ENCODE data around the gene IL16.

IL16 gene

GRCh38 chr15:81278306-81279029 is 81.8 kb downstream of the IL16 start:
- DNase-seq: no peak

- peak; percentile 77 for DNase-seq
Observed at GRCh38 chr15:81279621-81280485, 83.2 kb downstream of the IL16 start.

GRCh38 chr15:81280696-81281455 is 84.2 kb downstream of the IL16 start:
- no peak for DNase-seq

- no peak for DNase-seq
Observed at GRCh38 chr15:81281456-81281735, 84.7 kb downstream of the IL16 start.

GRCh38 chr15:81281766-81282605 is 85.3 kb downstream of the IL16 start:
- DNase-seq: no peak

- no peak for DNase-seq
Observed at GRCh38 chr15:81282606-81282895, 85.9 kb downstream of the IL16 start.

- DNase-seq: no peak
Observed at GRCh38 chr15:81282911-81283310, 86.2 kb downstream of the IL16 start.

GRCh38 chr15:81284256-81285031 is 87.8 kb downstream of the IL16 start:
- no peak for DNase-seq

GRCh38 chr15:81285461-81285860 is 88.8 kb downstream of the IL16 start:
- no peak for DNase-seq

- DNase-seq: no peak
Observed at GRCh38 chr15:81286621-81287121, 90.0 kb downstream of the IL16 start.

- DNase-seq: no peak
Observed at GRCh38 chr15:81288040-81288439, 91.4 kb downstream of the IL16 start.

GRCh38 chr15:81288616-81289015 is 91.9 kb downstream of the IL16 start:
- no peak for DNase-seq

- no peak for DNase-seq
Observed at GRCh38 chr15:81289910-81290309, 93.2 kb downstream of the IL16 start.

- DNase-seq: no peak
Observed at GRCh38 chr15:81291916-81292522, 95.3 kb downstream of the IL16 start.

GRCh38 chr15:81292523-81293001 is 95.9 kb downstream of the IL16 start:
- no peak for DNase-seq

- no peak for DNase-seq
Observed at GRCh38 chr15:81293728-81294515, 97.2 kb downstream of the IL16 start.

- no peak for DNase-seq
Observed at GRCh38 chr15:81294516-81294880, 97.8 kb downstream of the IL16 start.

GRCh38 chr15:81295486-81296121 is 98.9 kb downstream of the IL16 start:
- DNase-seq: no peak

- DNase-seq: no peak
Observed at GRCh38 chr15:81296186-81296585, 99.5 kb downstream of the IL16 start.

- DNase-seq: no peak
Observed at GRCh38 chr15:81296673-81297072, 100.0 kb downstream of the IL16 start.
